M059J (cell line): ENCODE measurements around the gene CACNA1B. TPM values are rescaled to one million over a fixed set of nuclear protein-coding genes. Genes with fewer than 3 reads are reported as not detected.
"Not testable (repeated sequence)": the region's sequence is repeated elsewhere in the genome, so short reads cannot be mapped to it uniquely, and the experiment has no call there.

Source experiments
- DNase-seq: peaks from one replicate; pipeline ENCODE4 v3.0.0-alpha.2; 2012; ENCODE audit warnings: low read depth
- total RNA-seq: library from RNA; depleted of rRNA; stranded (reverse); fragments of >200 nt; shearing (Covaris generic); gene quantifications from 2 replicates; pipeline ENCODE4 v1.2.3, GENCODE V29; 2014

The CACNA1B gene
- total RNA-seq, 1 experiment from 2014 or later, result not detected

DNA sequence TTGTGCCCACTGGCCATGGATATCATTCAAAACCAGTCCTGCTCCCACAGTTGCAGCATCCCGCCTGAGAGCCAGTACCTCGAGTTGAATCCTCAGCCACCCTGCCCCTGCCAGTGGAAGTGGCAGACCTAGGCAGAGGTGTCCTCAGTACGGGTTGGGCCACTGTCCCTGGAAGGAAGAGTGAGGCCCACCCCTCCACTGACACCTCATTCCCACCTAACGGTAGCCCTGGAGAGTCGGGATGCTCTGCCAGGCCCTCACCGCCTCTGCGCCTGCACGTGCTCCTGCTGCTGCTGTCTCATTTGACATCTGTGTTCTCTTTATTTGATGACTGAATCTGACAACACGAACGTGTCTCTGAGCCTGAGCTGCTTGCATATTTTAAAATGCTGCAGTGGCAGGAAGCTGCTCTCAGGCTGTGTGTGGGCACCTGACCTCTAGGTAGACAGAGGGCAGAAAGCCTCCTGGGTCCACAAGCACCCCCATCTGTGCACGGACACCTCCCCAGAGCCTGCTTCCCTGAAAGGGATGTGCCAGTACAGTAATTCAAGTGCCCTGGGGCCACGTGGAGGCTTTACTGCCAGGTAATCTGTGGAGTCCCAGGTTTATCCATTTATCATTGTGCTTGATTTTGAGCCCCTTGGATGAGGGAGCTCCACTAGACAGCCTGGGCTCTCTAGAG is 194.7 kb downstream of the CACNA1B start:
- no peak for DNase-seq

GRCh38 chr9:138072897-138073296 is 195.3 kb downstream of the CACNA1B start:
- no peak for DNase-seq

GRCh38 chr9:138073408-138073807 is 195.8 kb downstream of the CACNA1B start:
- no peak for DNase-seq

- DNase-seq, result no peak
These were observed 196.2 kb downstream of the CACNA1B start for GRCh38 chr9:138073808-138074207.

GRCh38 chr9:138074516-138074915 is 196.9 kb downstream of the CACNA1B start:
- no peak for DNase-seq

DNA sequence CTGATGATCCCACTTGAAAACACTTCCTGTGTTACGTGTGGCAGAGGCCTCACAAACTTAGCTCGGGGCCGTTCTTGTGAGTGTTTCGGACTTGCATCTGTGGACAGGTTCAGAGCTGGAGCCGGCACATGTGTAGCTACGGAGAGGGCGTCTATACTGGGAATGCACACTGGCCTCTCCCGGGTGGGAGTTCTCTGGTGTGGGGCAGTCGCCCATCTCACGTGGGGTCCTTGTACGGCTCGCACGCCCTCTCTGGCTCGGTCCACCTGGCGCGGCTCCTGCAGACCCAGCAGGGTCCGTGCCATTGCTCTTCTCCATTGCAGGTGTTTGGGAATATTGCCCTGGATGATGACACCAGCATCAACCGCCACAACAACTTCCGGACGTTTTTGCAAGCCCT is 197.9 kb downstream of the CACNA1B start:
- DNase-seq, result no peak

DNA sequence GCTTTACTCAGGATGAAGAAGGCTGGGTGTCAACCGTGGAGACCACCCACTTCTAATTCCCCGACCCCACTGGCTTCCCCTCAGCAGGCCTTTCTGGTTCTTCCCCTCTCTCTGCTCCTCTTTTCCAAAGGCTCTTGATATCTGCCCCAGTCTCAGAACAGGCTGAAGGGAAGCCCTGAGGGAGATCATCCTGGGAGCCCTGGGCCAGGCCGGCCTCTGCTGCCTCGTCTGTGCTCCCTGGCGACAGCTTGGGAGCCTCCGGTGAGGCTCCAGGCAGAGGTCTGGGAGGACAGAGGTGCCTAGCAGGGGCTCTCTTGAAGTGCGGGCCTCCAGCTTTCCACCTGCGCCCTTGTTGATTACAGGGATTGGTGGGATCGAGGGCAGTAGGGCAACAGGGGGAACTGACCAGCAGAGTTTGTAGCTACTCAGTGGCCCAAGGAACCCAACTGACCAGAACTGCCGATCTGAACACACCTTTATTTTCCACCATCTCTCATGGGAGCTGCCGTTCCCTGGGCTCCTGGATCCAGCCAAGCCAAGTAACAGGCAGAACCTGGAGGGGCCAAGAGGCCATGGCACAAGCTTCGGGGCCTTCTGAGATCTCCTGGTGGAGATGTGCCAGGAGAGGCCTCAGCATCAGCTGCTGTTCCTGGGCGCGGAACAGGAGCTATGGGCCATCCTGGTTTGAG is 198.5 kb downstream of the CACNA1B start:
- DNase-seq, result no peak

GRCh38 chr9:138076650-138077009 is 199.0 kb downstream of the CACNA1B start:
- DNase-seq, result no peak

GRCh38 chr9:138077126-138077525 is 199.5 kb downstream of the CACNA1B start:
- DNase-seq, result no peak

DNA sequence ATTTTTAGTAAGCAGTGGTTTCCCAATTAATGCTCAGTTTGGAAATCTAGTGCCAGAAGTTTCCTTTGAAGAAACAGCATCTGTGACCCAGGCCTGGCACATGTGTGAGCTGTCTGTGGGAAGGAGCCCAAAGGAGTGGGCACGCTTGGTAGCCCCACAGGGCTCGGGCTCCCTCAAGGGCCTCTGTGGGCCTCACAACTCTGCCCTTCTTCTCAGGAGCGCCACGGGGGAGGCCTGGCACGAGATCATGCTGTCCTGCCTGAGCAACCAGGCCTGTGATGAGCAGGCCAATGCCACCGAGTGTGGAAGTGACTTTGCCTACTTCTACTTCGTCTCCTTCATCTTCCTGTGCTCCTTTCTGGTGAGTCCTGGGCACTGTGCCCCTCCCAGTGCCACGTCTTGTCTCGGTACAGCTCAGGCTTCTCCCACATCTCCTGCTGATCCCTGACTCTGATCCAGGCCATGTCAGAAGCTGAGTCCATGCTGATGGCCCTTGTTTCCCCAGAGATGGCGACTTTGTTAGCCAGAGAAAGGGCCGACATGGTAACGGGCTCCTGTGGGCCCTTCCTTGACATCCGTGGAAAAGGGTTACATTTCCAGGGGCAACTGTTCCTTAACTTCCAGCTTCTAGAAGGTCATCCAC is 200.4 kb downstream of the CACNA1B start:
- no peak for DNase-seq

GRCh38 chr9:138078846-138079245 is 201.3 kb downstream of the CACNA1B start:
- DNase-seq, result no peak

DNA sequence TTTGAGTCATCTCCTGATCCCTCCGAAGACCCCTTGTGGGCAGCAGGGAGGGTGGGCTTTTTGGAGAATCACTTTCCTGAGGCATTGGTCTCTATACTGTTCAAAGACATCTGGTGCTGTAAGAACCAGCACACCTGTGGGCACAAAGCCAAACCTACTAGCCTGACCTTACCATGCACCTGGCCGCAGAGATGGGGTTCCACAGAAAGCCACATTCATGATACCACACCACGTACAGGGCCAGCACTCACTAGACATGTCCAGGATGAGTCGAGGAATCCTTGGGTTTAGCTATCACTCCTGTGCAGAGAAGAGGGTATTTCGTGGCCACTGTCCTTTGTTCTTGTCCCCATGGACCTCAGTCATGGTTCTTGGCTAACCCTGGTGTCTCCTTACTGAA is 203.4 kb downstream of the CACNA1B start:
- no peak for DNase-seq

- DNase-seq, result no peak
These were observed 205.5 kb downstream of the CACNA1B start for GRCh38 chr9:138082918-138083636.

DNA sequence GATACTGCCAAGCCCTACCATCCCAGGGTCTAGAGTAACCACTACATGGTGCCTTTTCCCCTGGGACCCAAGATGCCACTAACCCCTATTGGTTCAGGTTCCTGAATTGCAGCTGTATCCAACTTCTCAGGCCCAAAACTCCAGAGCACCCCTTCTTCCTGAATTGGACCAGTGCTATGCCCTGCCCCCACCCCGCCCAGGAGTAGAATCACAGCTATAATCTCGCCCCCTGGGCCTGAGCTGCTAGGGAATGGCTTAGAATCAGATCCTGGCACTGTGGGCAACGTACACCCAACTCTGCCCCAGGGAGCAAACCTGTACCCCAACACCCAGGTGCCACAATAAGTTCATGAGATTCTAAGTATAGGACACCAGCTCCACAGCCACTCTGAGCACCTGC is 206.3 kb downstream of the CACNA1B start:
- DNase-seq, result no peak

- no peak for DNase-seq
These were observed 208.0 kb downstream of the CACNA1B start for GRCh38 chr9:138085568-138085967.

- not testable (repeated sequence) for DNase-seq
These were observed 214.5 kb downstream of the CACNA1B start for GRCh38 chr9:138092057-138092456.

DNA sequence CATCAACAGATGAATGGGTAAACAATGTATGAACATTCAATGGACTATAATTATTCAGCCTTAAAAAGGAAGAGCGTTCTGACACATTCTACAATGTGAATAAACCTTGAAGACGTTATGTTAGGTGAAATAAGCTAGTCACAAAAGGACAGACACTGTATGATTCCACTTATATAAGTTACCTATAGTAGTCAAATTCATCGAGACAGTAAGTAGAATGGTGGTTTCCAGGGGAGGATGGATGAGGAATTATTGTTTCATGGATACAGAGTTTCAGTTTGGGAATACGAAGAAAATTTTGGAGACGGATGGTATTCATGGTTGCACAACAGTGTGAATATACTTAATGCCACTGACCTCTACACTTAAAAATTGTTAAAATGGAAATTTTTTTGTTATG is 216.4 kb downstream of the CACNA1B start:
- no peak for DNase-seq

DNA sequence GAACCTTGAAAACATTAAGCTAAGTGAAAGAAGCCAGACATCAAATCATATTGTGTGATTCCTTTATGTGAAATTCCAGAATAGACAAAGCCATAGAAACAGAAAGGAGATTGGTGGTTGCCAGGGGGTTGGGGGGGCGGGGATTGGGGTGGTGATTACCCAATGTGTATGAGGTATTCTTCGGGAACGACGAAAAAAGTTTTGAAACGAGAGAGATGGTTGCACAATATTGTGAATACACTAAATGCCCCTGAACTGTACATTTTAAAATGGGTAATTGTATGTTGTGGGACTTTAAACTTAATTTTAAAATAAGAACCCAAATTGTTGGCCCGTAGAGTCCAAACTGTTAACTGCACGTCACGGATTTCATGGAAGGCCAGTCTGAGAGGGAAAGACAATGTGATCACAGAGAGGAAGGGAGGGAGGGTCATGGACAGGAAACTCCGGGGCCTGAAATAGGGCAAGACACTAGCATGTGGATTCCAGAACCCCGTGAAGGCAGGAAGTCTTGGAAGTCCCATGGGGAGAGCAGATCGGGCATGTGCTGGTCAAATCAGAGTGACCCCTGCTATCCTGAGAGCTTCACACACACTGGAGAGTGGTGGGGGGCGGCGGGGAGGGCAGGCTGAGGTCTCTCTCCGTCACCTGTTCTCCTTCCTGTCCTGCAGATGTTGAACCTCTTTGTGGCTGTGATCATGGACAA is 218.4 kb downstream of the CACNA1B start:
- DNase-seq, result no peak

DNA sequence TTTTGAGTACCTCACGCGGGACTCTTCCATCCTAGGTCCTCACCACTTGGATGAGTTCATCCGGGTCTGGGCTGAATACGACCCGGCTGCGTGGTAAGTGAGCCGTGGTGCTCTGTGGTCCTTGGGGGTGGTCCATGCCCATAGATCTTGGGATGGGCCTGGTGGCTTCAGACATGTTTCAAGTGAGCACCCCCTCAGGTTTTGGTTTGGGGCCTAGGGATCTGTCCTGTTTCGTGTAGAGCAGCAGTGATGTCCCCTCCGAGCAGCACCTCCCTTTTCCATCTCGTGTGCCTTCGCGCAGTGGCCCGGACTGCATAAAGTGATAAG is 218.9 kb downstream of the CACNA1B start:
- no peak for DNase-seq

DNA sequence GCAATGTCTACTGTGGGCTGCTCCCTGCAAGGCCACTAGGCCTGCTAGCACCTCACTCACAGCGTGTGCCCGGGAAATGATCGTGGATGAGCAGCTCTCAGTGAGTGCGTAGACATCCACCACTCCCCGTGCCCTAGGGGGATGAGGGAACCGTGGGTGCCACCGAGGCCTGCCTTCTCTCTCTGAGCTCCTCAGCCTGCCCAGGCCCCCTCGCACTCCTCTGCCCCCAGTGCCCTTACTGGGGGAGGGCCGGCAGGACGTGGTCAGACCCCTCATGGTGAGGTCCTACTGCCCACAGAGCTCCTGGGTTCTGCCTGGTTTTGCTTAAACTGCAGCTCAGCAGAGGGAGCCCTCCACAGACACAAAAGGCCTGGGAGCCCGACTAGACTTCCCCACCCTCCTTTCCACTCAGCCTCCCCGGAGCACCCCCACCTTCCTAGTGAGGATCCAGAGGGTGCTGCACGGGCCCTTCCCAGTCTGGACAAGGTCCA is 220.0 kb downstream of the CACNA1B start:
- no peak for DNase-seq

DNA sequence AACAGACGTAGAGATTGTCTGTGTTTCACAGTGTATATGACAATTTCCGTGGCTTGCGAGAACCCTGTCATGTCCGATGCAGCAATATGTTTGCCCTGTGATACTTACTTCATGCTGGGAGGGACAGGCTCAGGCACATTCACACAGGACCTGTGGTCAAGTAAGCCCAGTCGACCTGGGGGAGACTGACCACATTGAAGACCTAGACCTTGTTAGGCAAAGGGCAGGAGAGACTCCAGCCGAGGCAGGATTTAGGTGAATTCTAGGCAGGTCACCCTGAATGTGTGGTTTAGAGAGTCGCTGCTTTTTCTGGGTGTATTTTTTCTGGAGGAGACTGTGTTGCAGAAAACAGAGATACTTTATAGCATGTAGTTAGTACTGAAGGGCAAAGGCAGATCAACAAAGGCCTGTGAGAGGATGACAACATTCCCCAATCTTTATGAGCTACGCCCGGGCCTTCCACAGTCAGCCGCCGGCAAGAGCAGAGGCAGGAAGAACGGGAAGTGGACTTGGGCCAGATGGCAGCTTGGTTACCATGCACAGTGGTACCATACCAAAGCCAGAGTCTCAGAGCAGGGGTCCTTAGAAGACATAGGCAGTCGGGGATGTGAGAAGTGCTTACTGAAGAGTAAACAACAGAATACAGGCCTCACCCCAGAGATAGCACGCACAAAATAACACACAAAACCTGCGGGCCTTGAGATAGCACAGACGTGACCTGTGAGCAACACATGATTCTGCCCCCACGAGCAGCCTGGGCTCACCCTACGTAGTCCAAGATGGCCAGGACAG is 220.7 kb downstream of the CACNA1B start:
- no peak for DNase-seq
